MM.1S (cell line): ENCODE results near the gene SORD.
"Not testable (repeated sequence)": the region's sequence is repeated elsewhere in the genome, so short reads cannot be mapped to it uniquely, and the experiment has no call there.

ENCODE experiments used
- DNase-seq: peaks from one replicate; pipeline ENCODE4 v3.0.0-alpha.2; 2015
- H2AFZ ChIP-seq: fragments of 300-600 bp; sonication (generic); 2 replicates; pipeline ENCODE4 v1.6.0; 2016; ENCODE audit warnings: antibody characterized with exemption, low read length
- H3F3A ChIP-seq: fragments of 300-600 bp; sonication (generic); 2 replicates; pipeline ENCODE4 v1.6.1; 2016; ENCODE audit warnings: mild to moderate bottlenecking, antibody characterized with exemption, low read length, moderate library complexity, mixed read lengths; ENCODE audit not compliant: insufficient read depth
- H3K27ac ChIP-seq: fragments of 300-600 bp; sonication (generic); 2 replicates; pipeline ENCODE4 v1.5.1; 2016; ENCODE audit warnings: mild to moderate bottlenecking, low read length
- H3K27me3 ChIP-seq: fragments of 300-600 bp; sonication (generic); replicated peaks from 2 replicates; pipeline ENCODE4 v1.6.0; 2016; ENCODE audit warnings: low read length; ENCODE audit not compliant: insufficient read depth
- H3K36me3 ChIP-seq: fragments of 300-600 bp; sonication (generic); replicated peaks from 2 replicates; pipeline ENCODE4 v1.6.1; 2016; ENCODE audit warnings: mild to moderate bottlenecking, low read length, mixed read lengths; ENCODE audit not compliant: insufficient read depth
- H3K4me1 ChIP-seq: fragments of 300-600 bp; sonication (generic); 2 replicates; pipeline ENCODE4 v1.6.1; 2016; ENCODE audit warnings: low read length, mixed read lengths
- H3K4me2 ChIP-seq: fragments of 300-600 bp; sonication (generic); 2 replicates; pipeline ENCODE4 v1.6.0; 2016; ENCODE audit warnings: low read depth, low read length
- H3K4me3 ChIP-seq: fragments of 300-600 bp; sonication (generic); 2 replicates; pipeline ENCODE4 v1.5.1; 2016; ENCODE audit warnings: low read length, mixed read lengths
- H3K79me2 ChIP-seq: fragments of 300-600 bp; sonication (generic); 2 replicates; pipeline ENCODE4 v1.6.1; 2016; ENCODE audit warnings: mixed run types, low read length, mixed read lengths
- H3K9ac ChIP-seq: fragments of 300-600 bp; sonication (generic); 2 replicates; pipeline ENCODE4 v1.6.1; 2016; ENCODE audit warnings: low read length, mixed read lengths
- H3K9me2 ChIP-seq: fragments of 300-600 bp; sonication (generic); replicated peaks from 2 replicates; pipeline ENCODE4 v1.6.1; 2016; ENCODE audit warnings: mild to moderate bottlenecking, low read length, mixed read lengths; ENCODE audit not compliant: insufficient read depth
- H3K9me3 ChIP-seq: fragments of 300-600 bp; sonication (generic); replicated peaks from 2 replicates; pipeline ENCODE4 v1.6.1; 2016; ENCODE audit warnings: mild to moderate bottlenecking, low read length, mixed read lengths; ENCODE audit not compliant: insufficient read depth
- H4K20me1 ChIP-seq: fragments of 300-600 bp; sonication (generic); 2 replicates; pipeline ENCODE4 v1.6.1; 2016; ENCODE audit warnings: mild to moderate bottlenecking, low read length, moderate library complexity, mixed read lengths; ENCODE audit not compliant: insufficient read depth
- EZH2 ChIP-seq: fragments of 300-600 bp; sonication (generic); optimal IDR thresholded peaks from 2 replicates; pipeline ENCODE3; 2017; ENCODE audit warnings: low read depth, mild to moderate bottlenecking, antibody characterized with exemption, low read length, mixed read lengths
- EZH2phosphoT487 ChIP-seq: fragments of 300-600 bp; sonication (generic); IDR thresholded peaks from 2 replicates; pipeline ENCODE4 v1.6.1; 2018; ENCODE audit warnings: antibody characterized with exemption, low read length
- TF ChIP-seq, protein P1 (sequence below): fragments of 300-600 bp; sonication (generic); IDR thresholded peaks from 2 replicates; pipeline ENCODE4 v1.5.1; 2016; ENCODE audit warnings: antibody characterized with exemption, low read length, mixed read lengths

The SORD gene

GRCh38 chr15:45044270-45044669, 21.3 kb downstream of the SORD start:
- not testable (repeated sequence) for DNase-seq, H3K9ac ChIP-seq, H3K4me2 ChIP-seq, H3K36me3 ChIP-seq, H3K9me3 ChIP-seq, H3K9me2 ChIP-seq, H4K20me1 ChIP-seq, H3K79me2 ChIP-seq, H2AFZ ChIP-seq, H3K4me3 ChIP-seq, H3K4me1 ChIP-seq, H3K27ac ChIP-seq, H3K27me3 ChIP-seq, H3F3A ChIP-seq

DNA sequence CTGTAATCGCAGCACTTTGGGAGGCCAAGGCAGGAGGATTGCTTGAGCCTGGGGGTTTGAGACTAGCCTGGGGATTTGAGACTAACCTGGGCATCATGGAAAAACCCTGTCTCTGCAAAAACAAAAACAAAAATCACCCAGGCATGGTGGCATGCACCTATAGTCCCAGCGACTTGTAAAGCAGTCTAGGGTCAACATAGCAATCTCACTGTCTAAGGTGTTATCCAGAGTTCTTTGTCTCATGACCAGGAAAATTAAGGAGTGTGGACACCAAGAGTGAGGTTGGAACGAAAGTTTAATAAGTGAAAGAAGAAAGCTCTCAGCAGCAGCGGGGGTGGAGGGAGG, 25.4 kb downstream of the SORD start:
- H3K27ac ChIP-seq = peak overlapping the region; percentile 11; the same call in 1 of the 2 replicates
- not testable (repeated sequence) for DNase-seq, H3K4me3 ChIP-seq, H3K9me3 ChIP-seq, H3K9ac ChIP-seq, H4K20me1 ChIP-seq, H3F3A ChIP-seq, H2AFZ ChIP-seq, H3K9me2 ChIP-seq, H3K4me2 ChIP-seq, H3K79me2 ChIP-seq, H3K36me3 ChIP-seq, H3K4me1 ChIP-seq, H3K27me3 ChIP-seq

DNA sequence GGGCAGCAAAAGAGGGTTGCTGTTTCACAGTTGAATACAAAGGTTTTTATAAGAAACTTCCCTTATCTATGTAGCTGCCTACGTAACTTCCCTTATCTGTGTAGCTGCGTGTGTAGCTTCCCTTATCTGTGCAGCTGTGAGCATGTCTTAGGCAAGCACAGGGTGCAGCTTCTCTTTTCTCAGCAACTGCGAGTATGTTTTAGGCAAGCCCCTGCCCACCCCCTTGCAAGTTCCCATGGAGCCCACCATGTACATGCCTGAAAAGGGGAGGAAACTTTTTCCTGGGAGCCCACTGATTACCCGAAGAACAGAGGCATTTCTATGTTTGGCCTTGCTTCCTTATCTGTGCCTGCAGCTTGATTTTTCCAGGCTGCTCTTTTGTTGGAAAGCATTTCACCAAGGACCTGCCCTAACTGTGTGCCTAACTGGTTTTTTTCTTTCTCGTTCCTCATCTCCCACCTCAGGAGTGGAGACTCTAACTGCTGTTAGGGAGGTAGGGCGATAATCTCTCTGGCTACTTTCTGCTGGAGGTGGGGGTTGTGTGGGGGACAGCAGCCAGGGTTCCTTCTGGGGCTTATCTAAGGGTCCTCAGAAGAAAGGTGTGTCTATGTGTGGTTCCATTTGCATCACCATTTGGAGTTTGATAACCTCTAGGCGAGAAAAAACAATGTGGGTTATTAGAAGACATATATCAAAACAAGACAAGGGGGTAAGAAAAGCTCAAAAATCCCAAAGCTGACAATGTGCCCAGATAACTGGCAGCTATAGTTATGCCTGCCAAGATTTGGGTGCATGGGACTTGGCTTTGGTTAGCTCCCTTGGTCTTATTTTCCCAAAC, 26.0 kb downstream of the SORD start:
- H3K36me3 ChIP-seq = no peaks in the 10 kb centered on the region
- H3K79me2 ChIP-seq = no peaks in the 10 kb centered on the region
- no peaks in the 10 kb centered on the region for H4K20me1 ChIP-seq
- H3K4me2 ChIP-seq = peak overlapping the region; percentile 5; the same call in 1 of the 2 replicates
- H3K9ac ChIP-seq = no peak overlapping the region
- no peaks in the 10 kb centered on the region for H3K9me2 ChIP-seq
- no peak overlapping the region for H2AFZ ChIP-seq
- TF ChIP-seq EZH2phosphoT487 (no peak), EZH2 (no peak)
- TF ChIP-seq, protein P1, sequence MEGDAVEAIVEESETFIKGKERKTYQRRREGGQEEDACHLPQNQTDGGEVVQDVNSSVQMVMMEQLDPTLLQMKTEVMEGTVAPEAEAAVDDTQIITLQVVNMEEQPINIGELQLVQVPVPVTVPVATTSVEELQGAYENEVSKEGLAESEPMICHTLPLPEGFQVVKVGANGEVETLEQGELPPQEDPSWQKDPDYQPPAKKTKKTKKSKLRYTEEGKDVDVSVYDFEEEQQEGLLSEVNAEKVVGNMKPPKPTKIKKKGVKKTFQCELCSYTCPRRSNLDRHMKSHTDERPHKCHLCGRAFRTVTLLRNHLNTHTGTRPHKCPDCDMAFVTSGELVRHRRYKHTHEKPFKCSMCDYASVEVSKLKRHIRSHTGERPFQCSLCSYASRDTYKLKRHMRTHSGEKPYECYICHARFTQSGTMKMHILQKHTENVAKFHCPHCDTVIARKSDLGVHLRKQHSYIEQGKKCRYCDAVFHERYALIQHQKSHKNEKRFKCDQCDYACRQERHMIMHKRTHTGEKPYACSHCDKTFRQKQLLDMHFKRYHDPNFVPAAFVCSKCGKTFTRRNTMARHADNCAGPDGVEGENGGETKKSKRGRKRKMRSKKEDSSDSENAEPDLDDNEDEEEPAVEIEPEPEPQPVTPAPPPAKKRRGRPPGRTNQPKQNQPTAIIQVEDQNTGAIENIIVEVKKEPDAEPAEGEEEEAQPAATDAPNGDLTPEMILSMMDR = no peak
- peak overlapping the region; percentile 31; the same call in 1 of the 2 replicates for H3K27ac ChIP-seq
- no peaks in the 10 kb centered on the region for H3K4me1 ChIP-seq
- no peak overlapping the region for H3K4me3 ChIP-seq
- no peaks in the 10 kb centered on the region for H3F3A ChIP-seq
- DNase-seq = peak; percentile 7
- no peaks in the 10 kb centered on the region for H3K9me3 ChIP-seq
- H3K27me3 ChIP-seq = no peaks in the 10 kb centered on the region

DNA sequence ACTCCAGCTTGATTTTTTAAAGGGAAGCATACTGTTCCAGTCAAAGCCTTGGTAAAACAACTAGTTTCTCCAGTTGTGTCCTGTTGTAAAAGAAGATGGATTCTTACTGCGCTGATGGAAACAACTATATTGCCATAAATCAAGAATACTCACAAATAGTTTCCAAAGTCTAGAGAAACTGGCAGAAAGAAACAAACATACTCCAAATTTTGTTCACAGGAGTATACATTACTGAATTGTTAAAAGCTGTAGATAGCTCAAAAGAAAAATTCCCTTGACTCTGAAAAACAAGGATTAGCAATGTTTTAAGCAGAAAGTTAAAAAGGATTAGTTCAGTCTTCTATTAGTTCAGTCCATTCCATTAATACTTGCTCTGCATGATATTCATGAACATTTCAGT, 27.6 kb downstream of the SORD start:
- H2AFZ ChIP-seq = no peak overlapping the region
- no peaks in the 10 kb centered on the region for H3F3A ChIP-seq
- H4K20me1 ChIP-seq = no peaks in the 10 kb centered on the region
- no peaks in the 10 kb centered on the region for H3K4me1 ChIP-seq
- H3K36me3 ChIP-seq = no peaks in the 10 kb centered on the region
- no peaks in the 10 kb centered on the region for H3K27me3 ChIP-seq
- no peaks in the 10 kb centered on the region for H3K79me2 ChIP-seq
- H3K9ac ChIP-seq = no peak overlapping the region
- TF ChIP-seq EZH2 = no peak
- TF ChIP-seq EZH2phosphoT487 = no peak
- TF ChIP-seq, protein P1 = no peak
- no peak overlapping the region for H3K4me3 ChIP-seq
- H3K4me2 ChIP-seq = no peak overlapping the region
- H3K9me2 ChIP-seq = no peaks in the 10 kb centered on the region
- H3K9me3 ChIP-seq = no peaks in the 10 kb centered on the region
- no peak overlapping the region for H3K27ac ChIP-seq
- DNase-seq = no peak

DNA sequence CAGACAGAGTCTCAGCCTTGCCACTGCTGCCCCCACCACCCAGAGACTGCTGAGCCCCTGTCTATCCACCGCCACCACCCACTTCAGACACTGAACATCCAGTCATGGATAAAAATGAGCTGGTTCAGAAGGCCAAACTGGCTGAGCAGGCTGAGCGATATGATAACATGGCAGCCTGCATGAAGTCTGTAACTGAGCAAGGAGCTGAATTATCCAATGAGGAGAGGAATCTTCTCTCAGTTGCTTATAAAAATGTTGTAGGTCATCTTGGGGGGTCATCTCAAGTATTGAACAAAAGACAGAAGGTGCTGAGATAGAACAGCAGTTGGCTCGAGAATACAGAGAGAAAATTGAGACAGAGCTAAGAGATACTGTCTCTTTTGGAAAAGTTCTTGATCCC, 29.7 kb downstream of the SORD start:
- not testable (repeated sequence) for H3K4me3 ChIP-seq

DNA sequence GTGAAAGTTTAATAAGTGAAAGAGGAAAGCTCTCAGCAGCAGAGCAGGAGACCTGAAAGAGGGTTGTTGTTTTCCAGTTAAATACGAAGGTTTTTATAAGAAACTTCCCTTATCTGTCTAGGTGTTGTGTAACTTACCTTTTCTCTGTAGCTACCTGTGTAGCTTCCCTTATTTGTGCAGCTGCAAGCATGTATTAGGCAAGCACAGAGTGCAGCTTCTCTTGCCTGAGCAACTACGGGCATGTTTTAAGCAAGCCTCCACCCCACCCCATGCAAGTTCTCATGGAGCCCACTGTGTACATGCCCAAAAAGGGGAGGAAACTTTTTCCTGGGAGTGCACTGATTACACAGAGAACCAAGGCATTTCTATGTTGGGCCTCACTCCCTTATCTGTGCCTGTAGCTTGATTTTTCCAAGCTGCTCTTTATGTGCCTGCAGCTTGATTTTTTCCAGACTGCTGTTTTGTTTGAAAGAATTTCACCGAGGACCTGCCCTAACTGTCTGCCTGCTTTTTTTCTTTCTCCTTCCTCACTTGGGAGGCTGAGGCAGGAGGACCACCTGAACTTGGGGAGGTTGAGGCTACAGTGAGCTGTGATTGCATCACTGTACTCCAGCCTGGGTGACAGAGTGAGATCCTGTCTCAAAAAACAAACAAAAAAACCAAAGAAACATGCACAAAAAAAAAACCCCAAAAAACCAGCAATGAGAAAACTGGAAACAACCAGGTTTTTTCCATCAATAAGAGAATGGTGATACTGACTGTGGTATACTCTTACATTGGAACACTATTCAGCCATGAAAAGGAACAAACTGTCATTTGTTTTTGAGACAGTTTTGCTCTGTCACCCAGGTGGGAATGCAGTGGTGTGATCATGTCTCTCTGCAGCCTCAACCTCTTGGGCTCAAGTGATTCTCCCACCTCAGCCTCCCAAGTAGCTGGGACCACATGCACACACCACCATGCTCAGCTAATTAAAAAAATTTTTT, 36.0 kb downstream of the SORD start:
- H3K4me2 ChIP-seq, H3F3A ChIP-seq, H3K9me2 ChIP-seq, H3K4me1 ChIP-seq, H3K4me3 ChIP-seq, H4K20me1 ChIP-seq, H3K36me3 ChIP-seq, H3K9me3 ChIP-seq, DNase-seq, H3K27me3 ChIP-seq, H3K79me2 ChIP-seq, H3K9ac ChIP-seq, H2AFZ ChIP-seq, H3K27ac ChIP-seq: not testable (repeated sequence)

More for the DNA sequence above, 29.7 kb downstream of the SORD start:
- H3K27me3 ChIP-seq, H4K20me1 ChIP-seq, H3F3A ChIP-seq, H3K9me3 ChIP-seq, H3K9me2 ChIP-seq, H3K27ac ChIP-seq, H3K79me2 ChIP-seq, H2AFZ ChIP-seq, H3K36me3 ChIP-seq, H3K9ac ChIP-seq, H3K4me1 ChIP-seq, DNase-seq, H3K4me2 ChIP-seq: not testable (repeated sequence)
